ENCODE data around the gene SRGAP3.

Gene SRGAP3

GRCh38 chr3:9143184-9143583 lies 106.3 kb downstream of the SRGAP3 start:
- Histone ChIP-seq H3K27me3 (ENCODE audit: control insufficient read depth, insufficient read depth, low read length) (no peaks in the 10 kb centered on the region), H3K36me3 (ENCODE audit: control insufficient read depth, insufficient read depth, low read length) (no peaks in the 10 kb centered on the region), H3K4me3 (ENCODE audit: low read length) (no peak overlapping the region), H3K9ac (ENCODE audit: low read length) (no peak overlapping the region), H3K4me1 (ENCODE audit: control insufficient read depth, insufficient read depth, low read length) (no peaks in the 10 kb centered on the region), H3K9me3 (ENCODE audit: control insufficient read depth, low read length) (no peaks in the 10 kb centered on the region)

- no peaks in the 10 kb centered on the region for H3K9me3 ChIP-seq (ENCODE audit: control insufficient read depth, low read length)
- H3K4me1 ChIP-seq (ENCODE audit: control insufficient read depth, insufficient read depth, low read length): no peaks in the 10 kb centered on the region
- no peaks in the 10 kb centered on the region for H3K27me3 ChIP-seq (ENCODE audit: control insufficient read depth, insufficient read depth, low read length)
- H3K4me3 ChIP-seq (ENCODE audit: low read length): no peak overlapping the region
- no peak overlapping the region for H3K9ac ChIP-seq (ENCODE audit: low read length)
- no peaks in the 10 kb centered on the region for H3K36me3 ChIP-seq (ENCODE audit: control insufficient read depth, insufficient read depth, low read length)
Measured at GRCh38 chr3:9142362-9142761, 107.1 kb downstream of the SRGAP3 start.

GRCh38 chr3:9141928-9142289 lies 107.5 kb downstream of the SRGAP3 start:
- no peak overlapping the region for H3K9ac ChIP-seq (ENCODE audit: low read length)
- H3K4me3 ChIP-seq (ENCODE audit: low read length): no peak overlapping the region
- H3K36me3 ChIP-seq (ENCODE audit: control insufficient read depth, insufficient read depth, low read length): no peaks in the 10 kb centered on the region
- H3K4me1 ChIP-seq (ENCODE audit: control insufficient read depth, insufficient read depth, low read length): no peaks in the 10 kb centered on the region
- H3K27me3 ChIP-seq (ENCODE audit: control insufficient read depth, insufficient read depth, low read length): peaks cover under 1% of the 10 kb centered on the region
- H3K9me3 ChIP-seq (ENCODE audit: control insufficient read depth, low read length): no peaks in the 10 kb centered on the region

GRCh38 chr3:9139366-9139765 lies 110.1 kb downstream of the SRGAP3 start:
- Histone ChIP-seq H3K27me3 (ENCODE audit: control insufficient read depth, insufficient read depth, low read length) (peaks cover 6% of the 10 kb centered on the region), H3K4me1 (ENCODE audit: control insufficient read depth, insufficient read depth, low read length) (peaks cover 5% of the 10 kb centered on the region), H3K4me3 (ENCODE audit: low read length) (no peak overlapping the region), H3K36me3 (ENCODE audit: control insufficient read depth, insufficient read depth, low read length) (no peaks in the 10 kb centered on the region), H3K9ac (ENCODE audit: low read length) (no peak overlapping the region), H3K9me3 (ENCODE audit: control insufficient read depth, low read length) (no peaks in the 10 kb centered on the region)

- Histone ChIP-seq H3K4me3 (ENCODE audit: low read length) (no peak overlapping the region), H3K4me1 (ENCODE audit: control insufficient read depth, insufficient read depth, low read length) (peaks cover 5% of the 10 kb centered on the region), H3K9ac (ENCODE audit: low read length) (no peak overlapping the region), H3K27me3 (ENCODE audit: control insufficient read depth, insufficient read depth, low read length) (peaks cover 6% of the 10 kb centered on the region), H3K36me3 (ENCODE audit: control insufficient read depth, insufficient read depth, low read length) (no peaks in the 10 kb centered on the region), H3K9me3 (ENCODE audit: control insufficient read depth, low read length) (no peaks in the 10 kb centered on the region)
Measured at GRCh38 chr3:9137676-9138075, 111.8 kb downstream of the SRGAP3 start.

GRCh38 chr3:9136746-9137465 lies 112.5 kb downstream of the SRGAP3 start:
- Histone ChIP-seq H3K4me1 (ENCODE audit: control insufficient read depth, insufficient read depth, low read length) (peaks cover 5% of the 10 kb centered on the region), H3K36me3 (ENCODE audit: control insufficient read depth, insufficient read depth, low read length) (no peaks in the 10 kb centered on the region), H3K9me3 (ENCODE audit: control insufficient read depth, low read length) (no peaks in the 10 kb centered on the region), H3K4me3 (ENCODE audit: low read length) (no peak overlapping the region), H3K27me3 (ENCODE audit: control insufficient read depth, insufficient read depth, low read length) (peaks cover 6% of the 10 kb centered on the region), H3K9ac (ENCODE audit: low read length) (no peak overlapping the region)

- no peak overlapping the region for H3K4me3 ChIP-seq (ENCODE audit: low read length)
- H3K4me1 ChIP-seq (ENCODE audit: control insufficient read depth, insufficient read depth, low read length): peaks cover 5% of the 10 kb centered on the region
- no peaks in the 10 kb centered on the region for H3K36me3 ChIP-seq (ENCODE audit: control insufficient read depth, insufficient read depth, low read length)
- H3K9ac ChIP-seq (ENCODE audit: low read length): no peak overlapping the region
- no peaks in the 10 kb centered on the region for H3K9me3 ChIP-seq (ENCODE audit: control insufficient read depth, low read length)
- peaks cover 6% of the 10 kb centered on the region for H3K27me3 ChIP-seq (ENCODE audit: control insufficient read depth, insufficient read depth, low read length)
Measured at GRCh38 chr3:9135930-9136525, 113.4 kb downstream of the SRGAP3 start.

- no peaks in the 10 kb centered on the region for H3K36me3 ChIP-seq (ENCODE audit: control insufficient read depth, insufficient read depth, low read length)
- H3K9ac ChIP-seq (ENCODE audit: low read length): no peak overlapping the region
- no peaks in the 10 kb centered on the region for H3K9me3 ChIP-seq (ENCODE audit: control insufficient read depth, low read length)
- peaks cover 5% of the 10 kb centered on the region for H3K4me1 ChIP-seq (ENCODE audit: control insufficient read depth, insufficient read depth, low read length)
- H3K27me3 ChIP-seq (ENCODE audit: control insufficient read depth, insufficient read depth, low read length): peaks cover 6% of the 10 kb centered on the region
- H3K4me3 ChIP-seq (ENCODE audit: low read length): no peak overlapping the region
Measured at GRCh38 chr3:9135526-9135925, 113.9 kb downstream of the SRGAP3 start.

- Histone ChIP-seq H3K9ac (ENCODE audit: low read length) (no peak overlapping the region), H3K9me3 (ENCODE audit: control insufficient read depth, low read length) (no peaks in the 10 kb centered on the region), H3K36me3 (ENCODE audit: control insufficient read depth, insufficient read depth, low read length) (no peaks in the 10 kb centered on the region), H3K4me3 (ENCODE audit: low read length) (no peak overlapping the region), H3K4me1 (ENCODE audit: control insufficient read depth, insufficient read depth, low read length) (peaks cover 5% of the 10 kb centered on the region), H3K27me3 (ENCODE audit: control insufficient read depth, insufficient read depth, low read length) (peaks cover 6% of the 10 kb centered on the region)
Measured at GRCh38 chr3:9133656-9134055, 115.8 kb downstream of the SRGAP3 start.

- Histone ChIP-seq H3K9me3 (ENCODE audit: control insufficient read depth, low read length) (no peaks in the 10 kb centered on the region), H3K27me3 (ENCODE audit: control insufficient read depth, insufficient read depth, low read length) (no peaks in the 10 kb centered on the region), H3K9ac (ENCODE audit: low read length) (no peak overlapping the region), H3K4me1 (ENCODE audit: control insufficient read depth, insufficient read depth, low read length) (no peaks in the 10 kb centered on the region), H3K4me3 (ENCODE audit: low read length) (no peak overlapping the region), H3K36me3 (ENCODE audit: control insufficient read depth, insufficient read depth, low read length) (no peaks in the 10 kb centered on the region)
Measured at GRCh38 chr3:9130345-9131305, 118.8 kb downstream of the SRGAP3 start.

GRCh38 chr3:9129365-9129764 lies 120.1 kb downstream of the SRGAP3 start:
- H3K4me3 ChIP-seq (ENCODE audit: low read length): no peak overlapping the region
- no peaks in the 10 kb centered on the region for H3K27me3 ChIP-seq (ENCODE audit: control insufficient read depth, insufficient read depth, low read length)
- no peaks in the 10 kb centered on the region for H3K36me3 ChIP-seq (ENCODE audit: control insufficient read depth, insufficient read depth, low read length)
- H3K9me3 ChIP-seq (ENCODE audit: control insufficient read depth, low read length): no peaks in the 10 kb centered on the region
- no peaks in the 10 kb centered on the region for H3K4me1 ChIP-seq (ENCODE audit: control insufficient read depth, insufficient read depth, low read length)
- H3K9ac ChIP-seq (ENCODE audit: low read length): no peak overlapping the region

Measured in mucosa of stomach (tissue), 1 donor.